ENCODE measurements around the gene SESTD1. TPM values are rescaled to one million over a fixed set of nuclear protein-coding genes. Genes with fewer than 3 reads are reported as not detected.
A peak's percentile ranks its signal among the peaks of the same experiment; 100 is the strongest.
"Not testable (repeated sequence)": the region's sequence is repeated elsewhere in the genome, so short reads cannot be mapped to it uniquely, and the experiment has no call there.

The SESTD1 gene
- total and polyA plus RNA-seq, 5 experiments from 2014 or later, result 0.27 to 5.3 (median 1.4) TPM

- DNase-seq (no peak), ATAC-seq (no peak)
- Mint-ChIP-seq H3K36me3 (no peaks in the 10 kb centered on the region), H3K27ac (no peak overlapping the region), H3K9me3 (no peaks in the 10 kb centered on the region), H3K4me1 (peaks cover 0 to 31% (median 0%) of the 10 kb centered on the region in 4 donors), H3K27me3 (no peaks in the 10 kb centered on the region), H3K4me3 (no peak overlapping the region)
- POLR2A ChIA-PET, result no interaction called here
Observed at GRCh38 chr2:179226961-179227259, 37.7 kb downstream of the SESTD1 start.

- DNase-seq (no peak), ATAC-seq (no peak)
- Mint-ChIP-seq H3K9me3 (no peaks in the 10 kb centered on the region), H3K4me3 (no peak overlapping the region), H3K27me3 (no peaks in the 10 kb centered on the region), H3K36me3 (no peaks in the 10 kb centered on the region), H3K27ac (no peak overlapping the region), H3K4me1 (peaks cover 0 to 31% (median 0%) of the 10 kb centered on the region in 4 donors)
- POLR2A ChIA-PET, result no interaction called here
Observed at GRCh38 chr2:179226203-179226960, 38.2 kb downstream of the SESTD1 start.

GRCh38 chr2:179224361-179224760 lies 40.3 kb downstream of the SESTD1 start:
- Mint-ChIP-seq H3K4me3 (no peak overlapping the region), H3K4me1 (peaks cover 0 to 40% (median 0%) of the 10 kb centered on the region in 4 donors), H3K27me3 (no peaks in the 10 kb centered on the region), H3K36me3 (no peaks in the 10 kb centered on the region), H3K27ac (peak overlapping the region in 1 of 10 donors; percentile 63), H3K9me3 (no peaks in the 10 kb centered on the region)
- ATAC-seq, result no peak
- DNase-seq, result no peak
- POLR2A ChIA-PET, result no interaction called here

GRCh38 chr2:179222076-179222475 lies 42.6 kb downstream of the SESTD1 start:
- POLR2A ChIA-PET, result no interaction called here
- Mint-ChIP-seq H3K27ac (no peak overlapping the region), H3K4me3 (no peak overlapping the region), H3K4me1 (peaks cover 0 to 32% (median 0%) of the 10 kb centered on the region in 4 donors), H3K36me3 (no peaks in the 10 kb centered on the region), H3K9me3 (no peaks in the 10 kb centered on the region), H3K27me3 (no peaks in the 10 kb centered on the region)
- no peak for DNase-seq
- no peak for ATAC-seq

- Mint-ChIP-seq H3K27me3 (peaks cover 0 to 5% (median 0%) of the 10 kb centered on the region in 5 donors), H3K27ac (no peak overlapping the region), H3K36me3 (no peaks in the 10 kb centered on the region), H3K4me3 (no peak overlapping the region), H3K4me1 (peaks cover 0 to 22% (median 0%) of the 10 kb centered on the region in 4 donors), H3K9me3 (no peaks in the 10 kb centered on the region)
- ATAC-seq (peak; percentile 56 to 57), DNase-seq (peak in 8 of 10 donors; percentile 18 to 72 (median 39))
- POLR2A ChIA-PET, result no interaction called here
Observed at GRCh38 chr2:179218848-179219594, 45.6 kb downstream of the SESTD1 start.

- H3K4me1 Mint-ChIP-seq, DNase-seq, H3K27ac Mint-ChIP-seq, H3K4me3 Mint-ChIP-seq, ATAC-seq, H3K9me3 Mint-ChIP-seq, H3K36me3 Mint-ChIP-seq, H3K27me3 Mint-ChIP-seq, POLR2A ChIA-PET: not testable (repeated sequence)
Observed at GRCh38 chr2:179214671-179215070, 50.0 kb downstream of the SESTD1 start.

GRCh38 chr2:179211355-179211754 lies 53.3 kb downstream of the SESTD1 start:
- ATAC-seq, result no peak
- H3K27ac Mint-ChIP-seq, result no peak overlapping the region
- no peaks in the 10 kb centered on the region for H3K4me1 Mint-ChIP-seq
- peaks cover 0 to 18% (median 9%) of the 10 kb centered on the region in 9 donors for H3K9me3 Mint-ChIP-seq
- H3K4me3 Mint-ChIP-seq, result no peak overlapping the region
- no peak for DNase-seq
- peaks cover 0 to 26% (median 0%) of the 10 kb centered on the region in 5 donors for H3K27me3 Mint-ChIP-seq
- peaks cover 0 to 8% (median 4%) of the 10 kb centered on the region in 3 donors for H3K36me3 Mint-ChIP-seq
- POLR2A ChIA-PET, result no interaction called here

- H3K27ac Mint-ChIP-seq, POLR2A ChIA-PET, H3K4me1 Mint-ChIP-seq, DNase-seq, H3K4me3 Mint-ChIP-seq, ATAC-seq: not testable (repeated sequence)
- Mint-ChIP-seq H3K27me3 (peaks cover 0 to 24% (median 0%) of the 10 kb centered on the region in 5 donors), H3K9me3 (peaks cover 0 to 19% (median 9%) of the 10 kb centered on the region in 9 donors), H3K36me3 (peaks cover under 1 to 10% (median 4%) of the 10 kb centered on the region in 3 donors)
Observed at GRCh38 chr2:179208277-179208676, 56.4 kb downstream of the SESTD1 start.

- Mint-ChIP-seq H3K27ac (no peak overlapping the region), H3K4me3 (no peak overlapping the region), H3K9me3 (peaks cover 0 to 32% (median 15%) of the 10 kb centered on the region in 9 donors), H3K27me3 (peaks cover 0 to 20% (median 0%) of the 10 kb centered on the region in 5 donors), H3K36me3 (peaks cover 0 to 17% (median 3%) of the 10 kb centered on the region in 3 donors), H3K4me1 (peaks cover 0 to 1% (median 0%) of the 10 kb centered on the region in 4 donors)
- POLR2A ChIA-PET, result no interaction called here
- ATAC-seq, result no peak
- no peak for DNase-seq
Observed at GRCh38 chr2:179207047-179207446, 57.6 kb downstream of the SESTD1 start.

GRCh38 chr2:179201869-179202268 lies 62.8 kb downstream of the SESTD1 start:
- ATAC-seq (no peak), DNase-seq (no peak)
- no peak overlapping the region for H3K27ac Mint-ChIP-seq
- POLR2A ChIA-PET, result no interaction called here
- peaks cover 0 to 33% (median 12%) of the 10 kb centered on the region in 9 donors for H3K9me3 Mint-ChIP-seq
- peaks cover 0 to 1% (median under 1%) of the 10 kb centered on the region in 4 donors for H3K4me1 Mint-ChIP-seq
- H3K4me3 Mint-ChIP-seq, result no peak overlapping the region
- H3K36me3 Mint-ChIP-seq, result peaks cover 0 to 13% (median 3%) of the 10 kb centered on the region in 3 donors
- peaks cover 0 to 7% (median 0%) of the 10 kb centered on the region in 5 donors for H3K27me3 Mint-ChIP-seq

GRCh38 chr2:179195926-179196590 lies 68.6 kb downstream of the SESTD1 start:
- H3K27me3 Mint-ChIP-seq, POLR2A ChIA-PET, H3K36me3 Mint-ChIP-seq, DNase-seq, H3K4me3 Mint-ChIP-seq, ATAC-seq: not testable (repeated sequence)
- Mint-ChIP-seq H3K27ac (peak overlapping the region in 1 of 10 donors; percentile 43), H3K9me3 (peaks cover 0 to 20% (median 10%) of the 10 kb centered on the region in 9 donors), H3K4me1 (peaks cover 0 to 40% (median 0%) of the 10 kb centered on the region in 4 donors)

GRCh38 chr2:179195141-179195540 lies 69.5 kb downstream of the SESTD1 start:
- peaks cover 0 to 17% (median 6%) of the 10 kb centered on the region in 9 donors for H3K9me3 Mint-ChIP-seq
- peak overlapping the region in 1 of 10 donors; percentile 1 for H3K4me3 Mint-ChIP-seq
- peaks cover 0 to 5% (median 0%) of the 10 kb centered on the region in 5 donors for H3K27me3 Mint-ChIP-seq
- POLR2A ChIA-PET, result no interaction called here
- ATAC-seq, result no peak
- H3K36me3 Mint-ChIP-seq, result peaks cover 0 to 3% (median 3%) of the 10 kb centered on the region in 3 donors
- peaks cover 0 to 40% (median 0%) of the 10 kb centered on the region in 4 donors for H3K4me1 Mint-ChIP-seq
- DNase-seq, result no peak
- peak overlapping the region in 2 of 10 donors; percentile 31 to 43 for H3K27ac Mint-ChIP-seq

All from naive thymus-derived CD8-positive, alpha-beta T cell (primary cell).